ENCODE measurements around the gene FAIM2.

Gene FAIM2

GRCh38 chr12:49821373-49822287, 82.1 kb downstream of the FAIM2 start:
- no peak for DNase-seq

DNA sequence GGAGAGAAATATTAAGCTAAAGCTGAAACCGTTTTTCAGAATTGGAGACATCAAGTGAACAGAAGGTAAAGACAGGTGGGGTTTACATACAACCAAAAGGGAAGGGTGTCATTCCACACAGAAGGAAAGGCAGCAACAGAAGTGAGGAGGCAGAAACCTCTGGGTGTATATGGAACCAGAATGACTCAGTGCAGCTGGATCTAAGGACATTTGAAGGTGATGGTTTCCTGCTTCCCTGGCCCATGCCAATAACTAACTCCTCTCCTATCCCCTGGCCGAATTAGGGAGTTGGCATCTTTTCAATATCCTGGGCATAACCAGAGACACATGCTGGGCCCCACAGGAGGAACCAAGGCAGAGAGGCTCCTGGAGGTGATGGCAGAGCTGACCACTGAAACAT, 83.9 kb downstream of the FAIM2 start:
- DNase-seq, result no peak

DNA sequence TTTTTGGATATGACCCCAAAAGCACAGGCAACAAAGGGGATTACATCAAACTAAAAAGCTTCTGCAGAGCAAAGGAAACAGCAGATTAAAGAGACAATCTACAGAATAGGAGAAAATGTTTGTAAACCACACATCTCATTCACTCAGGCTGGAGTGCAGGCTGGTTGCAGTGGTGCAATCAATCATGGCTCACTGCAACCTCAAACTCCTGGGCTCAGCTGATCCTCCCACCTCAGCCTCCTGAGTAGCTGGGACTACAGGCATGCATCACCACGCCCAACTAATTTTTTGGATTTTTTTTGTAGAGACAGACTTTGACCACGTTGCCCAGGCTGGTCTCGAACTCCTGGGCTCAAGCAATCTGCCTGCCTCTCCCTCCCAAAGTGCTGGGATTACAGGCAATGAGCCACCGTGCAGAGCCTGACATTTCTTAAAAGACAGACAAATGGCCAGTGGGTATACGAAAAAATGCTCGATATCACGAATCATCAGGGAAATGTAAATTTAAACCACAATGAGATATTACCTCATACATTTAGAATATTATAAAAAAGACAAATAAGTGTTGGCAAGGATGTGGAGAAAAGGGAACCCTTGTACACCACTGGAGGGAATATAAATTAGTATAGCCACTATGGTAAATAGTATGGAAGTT, 85.3 kb downstream of the FAIM2 start:
- DNase-seq, result no peak

Measured in DMS153 (cell line).